NB4 (cell line): ENCODE measurements around the gene ENG.
"Not testable (repeated sequence)": the region's sequence is repeated elsewhere in the genome, so short reads cannot be mapped to it uniquely, and the experiment has no call there.

ENCODE experiments used
- DNase-seq: peaks from one replicate; pipeline ENCODE4 v3.0.0; 2010; ENCODE audit warnings: low read depth
- H3K4me3 ChIP-seq: one replicate; pipeline ENCODE4 v1.5.1; 2011; ENCODE audit warnings: mild to moderate bottlenecking, low read depth, low read length, moderate library complexity
- CTCF ChIP-seq: IDR thresholded peaks from one replicate; pipeline ENCODE4 v1.5.1; 2012; ENCODE audit warnings: low read depth, low read length
- MAX ChIP-seq: IDR thresholded peaks from 2 replicates; pipeline ENCODE4 v1.6.1; 2011; ENCODE audit warnings: low read depth, low read length
- MYC ChIP-seq: IDR thresholded peaks from 2 replicates; pipeline ENCODE4 v1.6.1; 2011; ENCODE audit warnings: low read depth, low read length
- POLR2A ChIP-seq: IDR thresholded peaks from 2 replicates; pipeline ENCODE4 v1.6.1; 2011; ENCODE audit warnings: mild to moderate bottlenecking; ENCODE audit not compliant: insufficient read length; ENCODE audit errors: extremely low read depth

The ENG gene

GRCh38 chr9:127883959-127884358 lies 29.5 kb upstream of the ENG start:
- no peak for TF ChIP-seq POLR2A
- no peak for TF ChIP-seq MYC
- no peak for TF ChIP-seq CTCF
- no peak for TF ChIP-seq MAX
- H3K4me3 ChIP-seq: no peak overlapping the region
- DNase-seq: no peak

- H3K4me3 ChIP-seq, DNase-seq: not testable (repeated sequence)
Measured at GRCh38 chr9:127881715-127882114, 27.3 kb upstream of the ENG start.

- H3K4me3 ChIP-seq: no peak overlapping the region
- DNase-seq: no peak
- no peak for TF ChIP-seq MAX
- TF ChIP-seq POLR2A: no peak
- no peak for TF ChIP-seq MYC
Measured at GRCh38 chr9:127880143-127880542, 25.7 kb upstream of the ENG start.

GRCh38 chr9:127878652-127879390 lies 24.4 kb upstream of the ENG start:
- H3K4me3 ChIP-seq: no peak overlapping the region
- TF ChIP-seq MAX (no peak), CTCF (no peak), MYC (no peak), POLR2A (no peak)
- no peak for DNase-seq

- DNase-seq: no peak
- no peak overlapping the region for H3K4me3 ChIP-seq
- TF ChIP-seq POLR2A (no peak), MAX (no peak), CTCF (no peak), MYC (no peak)
Measured at GRCh38 chr9:127878001-127878651, 23.7 kb upstream of the ENG start.

GRCh38 chr9:127877566-127877998 lies 23.1 kb upstream of the ENG start, which contains the start of gene AK1:
Gene AK1 (minus strand): TSS chr9:127877675. CDS start chr9:127874617, 3,058 bp downstream.
- H3K4me3 ChIP-seq: no peak within 1 kb of the TSS
- TF ChIP-seq POLR2A: no peak
- TF ChIP-seq MAX: no peak
- no peak for TF ChIP-seq MYC
- no peak for TF ChIP-seq CTCF
- no peak for DNase-seq
